Activated T-cell treated with anti-CD3 and anti-CD28 coated beads for 4 hours (primary cell): Measurements from ENCODE around the gene FHIT.
"Not testable (repeated sequence)": the region's sequence is repeated elsewhere in the genome, so short reads cannot be mapped to it uniquely, and the experiment has no call there.

Experiments
- DNase-seq: peaks from one replicate; pipeline ENCODE4 v3.0.0-alpha.2; 2020

FHIT gene

DNA sequence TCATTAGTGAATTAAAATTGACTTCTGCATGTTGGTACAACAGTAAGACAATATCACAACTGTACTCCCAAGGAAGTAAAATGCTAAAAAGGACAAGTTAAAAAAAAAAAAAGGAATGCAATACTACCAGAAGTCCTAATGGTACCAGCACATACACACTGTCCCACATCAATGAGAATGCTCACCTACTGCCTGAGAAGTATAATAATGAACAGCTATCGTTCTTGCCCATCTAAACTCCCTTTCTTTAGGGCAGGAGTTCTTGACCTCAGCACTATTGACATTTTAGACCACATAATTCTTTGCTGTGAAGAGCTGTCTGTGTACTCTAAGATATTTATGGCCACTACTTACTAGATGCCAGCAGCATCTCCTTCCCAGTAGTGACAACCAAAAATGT lies 651.7 kb downstream of the FHIT start:
- DNase-seq = no peak

DNA sequence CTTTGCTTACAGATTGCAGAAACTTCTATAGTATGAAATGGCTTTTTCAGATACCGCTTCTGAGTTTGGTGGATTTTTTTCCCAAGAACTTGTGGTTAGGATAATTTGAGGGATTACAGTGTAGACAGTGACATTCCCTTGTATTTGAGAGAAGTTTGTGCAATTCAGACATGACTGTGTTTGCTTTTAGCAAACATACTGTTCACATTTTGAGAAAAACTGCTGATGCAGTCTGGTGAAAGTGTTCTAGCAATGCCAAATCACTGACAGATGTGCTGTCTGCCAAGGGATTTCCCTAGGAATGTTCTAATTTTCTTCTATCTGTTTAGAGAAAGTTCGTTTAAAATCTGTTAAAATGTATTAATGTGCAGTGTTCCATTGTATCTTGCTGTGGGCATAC lies 652.6 kb downstream of the FHIT start:
- DNase-seq = no peak

DNA sequence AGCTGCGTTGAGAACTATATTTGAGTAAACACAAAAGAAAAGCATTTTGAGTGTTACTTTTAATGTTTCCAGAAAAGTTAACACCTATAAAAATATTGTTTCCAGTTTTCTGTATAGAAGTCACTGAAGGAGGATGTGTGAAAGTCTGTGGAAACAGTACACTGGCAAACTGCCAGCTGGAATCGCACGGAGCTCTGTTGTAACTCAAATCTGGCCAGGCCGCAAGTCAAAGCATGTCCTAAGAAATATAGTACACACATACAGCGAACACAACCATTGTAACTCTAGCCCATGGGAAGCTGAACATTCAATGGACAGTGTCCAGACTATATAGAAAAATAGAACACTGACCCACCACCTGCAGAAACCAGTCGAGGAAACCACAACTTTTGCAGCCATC lies 657.2 kb downstream of the FHIT start:
- DNase-seq = no peak

DNA sequence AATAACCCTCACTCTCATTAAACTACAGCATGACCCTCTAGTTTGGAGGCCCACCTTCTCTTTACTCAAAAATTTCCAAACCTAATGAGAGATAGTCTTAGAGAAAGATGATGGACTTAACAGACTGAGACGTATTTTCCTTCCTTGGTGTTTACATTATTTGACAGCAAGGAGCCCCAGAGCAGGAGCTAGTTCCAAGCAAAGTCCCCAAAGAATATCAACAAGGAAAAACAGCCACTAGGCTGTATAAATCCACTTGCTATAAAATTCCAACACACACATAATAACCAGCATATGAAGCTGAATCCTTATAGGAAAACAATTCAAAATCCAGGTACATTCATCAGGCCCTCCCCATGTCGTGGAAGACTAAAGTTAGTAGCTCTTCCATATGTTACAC lies 660.0 kb downstream of the FHIT start:
- no peak for DNase-seq

DNA sequence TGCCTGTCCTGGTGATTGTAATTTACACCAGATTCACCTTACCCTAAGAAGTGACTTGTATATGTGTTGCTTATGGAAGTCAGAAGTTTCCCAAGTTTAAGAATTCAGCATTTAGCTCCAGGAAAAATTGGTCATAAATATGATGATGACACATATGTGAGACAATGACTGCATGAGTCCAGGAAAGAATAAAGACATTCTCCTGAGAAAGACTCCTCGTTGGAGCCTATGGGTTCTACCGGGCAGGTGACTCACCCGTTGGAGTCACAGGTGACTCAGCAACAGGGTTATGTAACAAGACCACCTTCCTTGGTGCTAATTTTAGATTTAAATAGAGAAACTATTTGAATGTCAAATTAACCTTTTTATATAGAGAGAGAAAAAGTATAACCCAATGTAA lies 662.4 kb downstream of the FHIT start:
- no peak for DNase-seq

DNA sequence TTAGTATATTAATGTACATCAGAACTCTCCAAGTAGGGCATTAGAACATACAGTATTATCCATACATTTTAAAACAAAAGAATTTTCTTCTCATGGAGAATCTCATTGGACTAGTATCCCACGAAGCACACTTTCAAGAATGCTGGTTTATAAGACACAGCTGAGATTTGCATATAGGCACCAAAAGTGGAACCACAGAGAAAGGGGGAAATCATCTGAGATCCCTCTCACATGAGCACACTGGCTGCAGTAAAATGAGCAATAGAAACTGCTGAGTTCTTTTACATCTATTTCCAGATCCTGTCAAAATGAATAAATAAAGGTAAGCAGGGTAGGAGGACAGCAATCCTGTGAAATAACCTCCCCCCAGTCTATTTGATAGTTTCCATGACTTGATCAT lies 665.3 kb downstream of the FHIT start:
- DNase-seq = no peak

DNA sequence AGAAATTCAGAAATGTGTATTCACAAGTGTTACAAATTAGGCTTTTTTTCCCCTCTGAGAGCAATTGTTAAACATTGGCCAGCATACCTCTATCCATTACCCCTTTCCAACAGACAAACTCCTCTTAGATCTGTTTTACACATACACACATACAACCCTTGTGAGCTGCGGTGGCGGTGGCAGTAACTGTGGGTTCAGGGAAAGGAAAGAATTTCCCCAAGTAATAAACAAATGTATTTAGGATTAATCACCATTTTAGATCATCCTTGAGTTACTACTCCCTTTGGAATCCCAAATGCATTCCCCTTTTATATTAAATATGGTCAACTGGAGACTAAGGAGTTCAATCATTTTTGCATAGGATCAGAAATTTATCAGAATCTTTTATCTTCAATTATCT lies 667.0 kb downstream of the FHIT start:
- no peak for DNase-seq

DNA sequence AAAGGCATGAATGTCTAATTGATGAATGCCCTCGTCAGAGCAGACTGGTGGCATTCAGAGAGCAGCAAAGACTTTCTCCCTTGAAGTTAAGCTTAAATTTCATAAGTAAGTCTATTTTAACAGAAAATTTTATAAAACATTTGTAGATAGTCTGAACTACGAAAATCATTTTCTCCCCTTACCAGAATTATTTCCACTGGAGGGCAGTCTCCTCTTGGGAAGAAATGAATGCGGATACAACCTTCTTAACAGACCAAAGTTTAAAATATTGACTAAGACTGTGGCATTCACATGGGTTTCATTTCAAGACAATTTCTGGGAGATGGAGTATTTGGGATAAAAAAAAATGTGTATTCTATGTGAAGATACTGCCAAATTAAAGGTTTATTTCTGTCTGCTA lies 669.0 kb downstream of the FHIT start:
- no peak for DNase-seq

DNA sequence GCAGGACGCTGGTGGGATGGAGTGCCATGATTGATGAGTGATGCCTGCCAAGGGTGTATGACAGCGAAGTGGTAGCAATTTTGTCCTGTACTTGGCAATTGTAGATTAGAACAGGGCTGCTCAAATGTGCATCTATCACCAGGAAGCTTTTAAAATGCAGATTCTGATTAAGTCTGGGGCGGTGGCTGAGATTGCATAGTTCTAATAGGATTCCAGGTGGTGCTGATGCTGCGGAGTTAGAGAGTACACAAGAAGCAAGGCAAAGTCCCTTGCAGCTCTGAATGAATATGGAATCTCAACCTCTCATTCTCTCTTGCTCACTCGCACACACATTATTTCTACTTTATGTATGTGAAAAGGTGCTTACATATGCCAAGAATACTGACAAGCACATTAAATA lies 670.4 kb downstream of the FHIT start:
- DNase-seq = no peak

DNA sequence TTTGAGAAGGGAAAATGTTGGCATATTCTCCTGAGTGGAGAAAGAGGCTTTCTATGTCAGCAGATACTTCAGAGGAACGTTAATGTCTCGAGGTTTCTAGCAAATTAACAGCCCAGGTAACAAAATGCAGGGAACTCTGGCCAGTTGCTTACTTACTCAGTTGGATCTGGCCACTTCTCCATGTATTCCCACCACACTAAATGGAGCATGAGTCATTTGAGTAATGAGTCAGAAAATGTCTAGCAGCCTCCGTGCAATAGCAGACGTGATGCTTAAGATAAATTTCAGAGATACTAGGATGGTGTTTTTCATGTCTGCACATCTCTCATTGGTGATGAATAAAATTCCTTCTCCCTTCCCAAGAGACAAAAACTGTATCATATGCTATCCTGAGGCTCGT lies 671.5 kb downstream of the FHIT start:
- DNase-seq = no peak

DNA sequence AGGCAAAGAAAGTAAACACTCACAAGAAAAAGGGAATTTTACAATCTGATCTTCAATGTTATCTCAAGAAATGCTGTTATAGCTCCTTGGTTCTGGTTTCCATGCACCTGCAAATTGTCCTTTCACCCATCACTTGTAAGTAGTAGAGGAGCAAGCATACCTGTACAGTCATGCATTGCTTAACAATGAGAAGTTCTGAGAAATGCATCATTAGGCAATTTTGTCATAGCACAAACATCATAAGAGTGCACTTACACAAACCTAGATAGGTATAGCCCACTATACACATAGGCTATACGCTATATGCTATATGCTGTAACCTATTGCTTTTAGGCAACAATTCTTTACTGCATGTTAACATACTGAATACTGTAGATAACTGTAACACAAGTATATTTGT lies 672.3 kb downstream of the FHIT start:
- DNase-seq = no peak

DNA sequence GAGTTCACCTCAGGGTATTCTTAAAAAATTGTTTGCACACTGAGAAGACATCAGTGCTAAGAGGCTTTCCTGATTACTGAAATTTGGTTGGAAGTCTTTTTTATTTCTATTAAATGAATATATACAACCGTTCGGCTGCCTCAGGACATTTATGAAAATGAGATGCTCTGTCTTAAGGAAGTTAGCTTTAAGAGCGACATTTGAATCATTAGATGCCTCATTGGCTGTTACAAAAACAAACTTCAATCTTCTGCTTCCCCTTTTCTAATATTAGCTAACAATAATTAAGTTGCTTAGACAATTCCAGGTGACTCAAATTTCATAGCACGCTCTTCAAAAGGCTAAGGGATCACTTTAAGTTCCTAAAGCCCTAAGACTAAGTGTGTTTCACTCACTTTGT lies 673.7 kb downstream of the FHIT start:
- DNase-seq = no peak

DNA sequence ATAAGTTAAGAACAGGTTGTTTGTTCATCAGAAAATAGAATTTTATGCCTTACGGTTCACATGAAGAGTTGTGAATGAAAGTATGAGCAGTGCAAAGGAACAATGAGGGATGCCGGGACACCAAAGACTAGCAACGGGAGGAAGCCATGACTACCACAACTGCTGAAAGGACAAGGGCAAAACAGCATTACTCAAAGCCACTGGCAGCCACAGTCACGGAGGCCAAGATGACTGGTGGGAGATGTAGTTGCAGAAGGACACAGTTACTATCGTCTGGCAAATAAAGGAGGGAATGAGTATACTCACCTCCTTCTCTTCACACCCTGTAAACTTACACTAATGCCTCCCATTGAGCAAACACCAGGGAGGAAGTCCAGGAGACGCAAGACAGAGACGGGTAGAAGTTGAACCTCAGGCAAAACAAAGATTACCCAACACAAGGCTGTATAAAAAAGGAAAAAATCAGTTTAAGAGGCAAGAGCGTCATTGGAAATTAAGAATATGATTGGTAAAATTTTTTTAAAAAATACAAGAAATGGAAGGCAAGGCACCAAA lies 675.5 kb downstream of the FHIT start:
- no peak for DNase-seq

DNA sequence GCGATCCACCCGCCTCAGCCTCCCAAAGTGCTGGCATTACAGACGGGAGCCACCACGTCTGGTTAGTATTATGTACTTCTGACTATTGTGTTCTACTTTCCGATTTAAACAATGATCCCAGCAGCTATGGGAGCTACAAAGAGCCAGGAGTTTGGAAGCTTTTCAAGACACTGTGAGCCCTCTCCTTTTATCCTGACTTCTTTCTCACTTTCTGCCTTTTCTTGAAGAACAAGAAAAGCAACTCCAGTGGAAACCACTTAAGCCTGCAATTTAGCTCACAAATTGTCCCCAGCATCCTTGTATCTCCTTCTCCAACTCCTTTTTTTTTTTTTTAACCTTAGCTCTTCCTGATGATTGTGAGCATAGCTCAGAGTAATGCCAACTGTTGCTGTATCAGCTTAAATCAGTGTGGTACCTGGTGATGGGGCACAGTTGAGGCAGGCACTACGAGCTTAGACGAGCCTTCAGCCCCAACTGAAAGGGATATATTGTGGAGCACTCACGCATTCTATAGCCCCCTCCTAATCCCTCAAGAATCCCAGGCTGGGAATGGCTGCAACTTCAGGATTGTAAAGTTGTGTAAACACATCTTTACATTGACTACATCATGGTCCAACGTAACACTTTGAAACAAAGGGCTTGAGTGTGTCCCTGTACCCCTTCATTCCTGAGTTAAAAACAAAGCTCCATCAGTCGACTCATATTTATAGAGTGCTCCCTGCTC lies 677.0 kb downstream of the FHIT start:
- no peak for DNase-seq

DNA sequence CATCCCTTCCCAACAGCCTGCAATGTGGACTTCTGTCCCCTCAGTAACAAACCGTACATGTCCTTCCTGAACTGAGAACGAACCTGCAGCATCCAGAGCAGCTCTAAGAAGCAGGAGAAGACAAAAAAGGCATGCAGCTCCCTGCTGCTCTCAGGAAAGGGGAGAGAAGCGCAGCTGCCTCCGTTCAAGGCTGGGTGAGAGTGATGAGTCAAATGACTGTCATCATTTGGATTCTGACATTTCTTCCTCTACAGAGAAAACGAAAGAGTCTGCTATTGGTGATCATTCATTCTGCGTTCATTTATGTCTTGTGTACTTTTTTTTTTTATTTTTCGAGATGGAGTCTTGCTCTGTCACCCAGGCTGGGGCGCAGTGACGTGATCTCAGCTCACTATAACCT lies 677.8 kb downstream of the FHIT start:
- no peak for DNase-seq

DNA sequence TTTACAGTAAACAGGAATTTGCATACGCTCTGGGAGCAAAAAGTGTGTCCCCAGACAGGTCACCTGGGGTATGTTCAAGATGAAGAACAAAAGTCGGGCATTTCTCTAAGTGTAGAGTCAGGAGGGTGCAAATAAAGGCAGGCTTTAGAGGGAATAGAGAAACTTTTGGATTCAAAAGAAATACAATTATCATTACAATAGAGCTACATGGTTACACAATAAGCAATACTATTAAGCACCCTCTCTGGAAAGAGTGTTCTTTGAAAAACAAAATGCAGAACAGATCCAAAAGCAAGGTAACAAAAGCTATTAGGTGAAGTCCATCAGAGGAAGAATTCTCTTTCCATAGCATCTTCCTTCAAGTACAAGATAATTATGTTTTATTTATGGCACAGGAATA lies 679.7 kb downstream of the FHIT start:
- no peak for DNase-seq

DNA sequence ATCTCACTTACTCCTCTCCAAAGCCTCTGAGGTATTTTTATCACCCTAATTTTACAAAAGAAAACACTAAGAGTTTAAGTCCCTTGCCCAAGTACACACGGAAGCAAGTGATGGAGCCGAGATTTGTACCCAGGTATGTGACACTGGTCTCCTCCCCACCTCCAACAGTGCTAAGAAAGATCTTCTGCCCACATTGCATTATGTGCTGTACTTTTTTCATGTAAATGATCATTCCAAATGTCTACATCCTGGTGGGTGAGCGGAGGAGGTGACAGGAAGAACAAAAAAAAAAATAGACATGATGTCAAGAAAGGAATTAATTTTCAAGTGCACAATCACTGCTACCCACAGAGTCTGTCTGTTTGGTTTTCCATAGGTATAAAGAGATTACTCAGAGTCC lies 694.1 kb downstream of the FHIT start:
- DNase-seq = no peak

DNA sequence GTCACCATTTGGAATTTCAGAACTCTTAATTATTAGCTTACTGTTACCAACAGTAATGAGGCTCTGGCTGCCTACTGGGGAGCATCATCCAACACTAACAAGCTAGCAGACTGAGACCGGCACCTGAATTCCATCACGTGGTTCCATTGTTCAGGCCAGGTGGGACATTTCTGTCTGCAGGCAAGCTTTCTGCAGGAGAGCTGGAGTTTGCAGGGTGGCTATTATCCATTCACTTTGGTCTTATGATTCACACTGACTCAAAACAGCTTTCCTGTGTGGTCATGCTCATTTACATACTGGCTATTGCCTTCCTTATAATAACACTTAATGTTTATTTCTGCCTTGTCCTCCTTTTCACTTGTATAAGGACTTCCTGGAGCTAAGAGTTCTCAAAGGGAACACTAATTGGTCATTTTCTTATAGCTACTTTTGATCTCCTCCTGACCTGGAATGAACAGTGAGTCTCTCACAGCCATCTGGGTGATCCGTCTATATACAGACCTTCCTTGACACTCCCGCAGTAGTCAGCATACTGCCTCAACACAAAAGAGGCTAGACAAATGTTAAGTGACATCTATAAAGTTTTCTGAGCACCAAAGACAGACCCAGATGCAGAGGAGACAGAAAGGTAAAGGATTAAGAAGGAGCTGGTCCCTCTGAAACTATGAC lies 695.4 kb downstream of the FHIT start:
- DNase-seq = no peak

DNA sequence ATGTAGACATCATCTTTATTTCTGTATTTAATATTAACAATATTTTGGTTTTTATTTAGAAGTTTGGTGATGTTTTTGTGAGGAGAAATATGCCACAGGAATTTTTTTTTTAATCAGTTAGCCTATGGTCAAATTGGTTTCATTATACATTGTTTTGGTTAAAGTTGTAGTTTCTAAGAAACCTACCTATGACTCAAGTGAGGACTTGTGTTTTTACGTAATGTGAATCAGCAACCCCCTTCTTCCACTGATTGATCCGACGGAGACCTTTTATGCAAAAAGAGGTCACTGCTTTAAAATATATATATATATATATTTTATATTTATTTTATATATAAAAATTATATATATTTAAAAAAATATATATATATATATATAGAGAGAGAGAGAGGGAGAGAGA lies 698.1 kb downstream of the FHIT start:
- DNase-seq = no peak

DNA sequence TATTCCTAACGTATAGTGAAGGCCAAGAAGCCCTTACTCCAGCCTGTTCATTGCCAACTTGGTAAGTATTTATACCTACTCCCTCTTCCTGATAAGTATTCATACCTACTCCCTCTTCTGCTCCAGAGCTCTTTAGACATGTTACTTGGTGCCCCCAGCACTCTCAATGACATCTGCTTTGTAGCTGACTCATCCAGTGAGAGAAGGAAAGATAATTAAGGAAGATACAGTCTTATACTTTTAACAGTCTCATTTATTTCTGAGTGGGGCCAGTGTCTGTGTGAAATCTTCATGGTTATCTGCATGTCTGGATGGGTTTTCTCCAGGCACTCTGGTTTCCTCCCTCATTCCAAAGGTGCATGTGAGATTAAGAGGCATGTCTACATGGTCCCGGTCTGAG lies 698.7 kb downstream of the FHIT start:
- no peak for DNase-seq

DNA sequence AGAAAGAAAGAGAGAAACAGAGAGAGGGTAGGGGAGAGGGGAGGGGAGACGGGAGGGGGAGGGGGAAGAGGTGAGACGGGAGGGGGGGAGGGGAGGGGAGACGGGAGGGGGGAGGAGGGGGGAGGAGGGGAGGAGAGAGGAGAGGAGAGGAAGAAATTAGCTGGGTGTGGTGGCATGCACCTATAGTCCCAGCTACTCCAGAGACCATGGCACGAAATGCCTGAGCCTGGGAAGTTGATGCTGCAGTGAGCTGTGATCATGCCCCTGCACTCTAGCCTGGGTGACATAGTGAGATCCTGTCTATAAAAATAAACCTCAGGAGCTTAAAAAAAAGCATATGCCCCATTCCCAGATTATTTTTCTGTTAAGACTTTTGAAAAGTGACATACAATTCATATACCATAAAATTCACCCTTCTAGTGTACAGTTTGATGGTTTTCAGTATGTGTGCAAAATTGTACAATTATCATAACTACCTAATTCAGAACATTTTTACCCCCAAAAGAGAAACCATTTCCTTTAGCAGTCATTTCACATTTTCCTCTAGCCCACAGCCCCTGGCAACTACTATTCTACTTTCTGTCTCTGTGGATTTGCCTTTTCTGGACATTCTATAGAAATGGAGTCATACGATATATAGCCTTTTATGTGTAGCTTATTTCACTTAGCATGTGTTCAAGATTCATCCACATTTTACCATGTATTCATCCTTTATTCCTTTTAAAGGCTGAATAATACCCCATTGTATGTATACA lies 699.6 kb downstream of the FHIT start:
- no peak for DNase-seq

DNA sequence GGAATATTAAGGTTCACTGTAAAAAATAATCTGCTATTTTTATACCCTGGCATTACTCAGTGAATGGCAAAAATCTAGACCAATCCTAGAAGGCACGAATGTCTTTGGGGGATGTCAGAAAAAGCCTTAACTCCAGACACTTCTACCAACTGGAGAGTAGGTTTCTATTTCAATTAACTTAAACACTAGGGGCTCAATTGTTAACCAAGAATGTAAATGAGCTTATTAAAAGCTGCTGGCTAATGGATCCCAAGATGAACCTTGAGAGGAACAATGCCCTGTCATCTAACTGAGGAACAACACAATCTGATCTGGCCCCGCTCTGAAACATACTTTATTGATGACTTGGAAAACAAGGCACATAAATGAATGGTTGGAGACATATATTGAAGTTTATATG lies 701.4 kb downstream of the FHIT start:
- DNase-seq = no peak

DNA sequence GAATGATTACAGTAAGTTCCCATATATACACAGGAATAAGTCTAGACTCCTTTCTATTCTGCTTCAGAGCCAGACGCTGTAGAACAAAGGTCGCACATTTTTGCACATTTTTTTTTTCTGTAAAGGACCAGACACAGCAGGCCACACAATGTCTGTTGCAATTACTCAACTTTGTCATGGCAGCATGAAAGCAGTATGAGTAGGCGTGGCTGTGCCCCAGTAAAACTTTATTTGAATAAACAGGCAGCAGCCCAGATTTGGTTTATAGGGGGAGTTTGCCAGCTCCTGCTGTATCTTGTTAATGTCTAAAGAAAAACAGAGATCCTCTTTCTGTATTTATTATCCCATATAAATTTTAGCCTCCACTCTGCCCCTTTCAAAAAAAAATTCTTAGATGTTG lies 708.3 kb downstream of the FHIT start:
- DNase-seq = no peak

DNA sequence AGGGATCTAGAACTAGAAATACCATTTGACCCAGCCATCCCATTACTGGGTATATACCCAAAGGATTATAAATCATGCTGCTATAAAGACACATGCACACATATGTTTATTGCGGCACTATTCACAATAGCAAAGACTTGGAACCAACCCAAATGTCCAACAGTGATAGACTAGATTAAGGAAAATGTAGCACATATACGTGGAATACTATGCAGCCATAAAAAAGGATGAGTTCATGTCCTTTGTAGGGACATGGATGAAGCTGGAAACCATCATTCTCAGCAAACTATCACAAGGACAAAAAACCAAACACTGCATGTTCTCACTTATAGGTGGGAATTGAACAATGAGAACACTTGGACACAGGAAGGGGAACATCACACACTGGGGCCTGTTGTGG lies 711.9 kb downstream of the FHIT start:
- not testable (repeated sequence) for DNase-seq
